Right lobe of liver (tissue), 6 donors: Measurements from ENCODE around the gene MCF2L2. TPM values are rescaled to one million over a fixed set of nuclear protein-coding genes. Genes with fewer than 3 reads are reported as not detected.

Experiments
- ATAC-seq, 4 donors: fragments of 200-7000 bp; cut with Tn5 transposase; one replicate each; pipeline ENCODE4 v1.9.1; 2020; ENCODE audit warnings: mild to moderate bottlenecking in 4 of 4, moderate library complexity in 4 of 4
- DNase-seq, 3 donors: peaks; one replicate each; pipeline ENCODE4 v3.0.0-alpha.2; 2020
- H3K27ac ChIP-seq, 3 donors: fragments of 200-600 bp; one replicate each; pipeline ENCODE4 v1.8.0; 2022
- H3K27me3 ChIP-seq, 2 donors: fragments of 200-600 bp; one replicate each; pipeline ENCODE4 v1.8.0; 2022
- H3K36me3 ChIP-seq, 4 donors: fragments of 200-600 bp; sonication (generic) in 1 of 4; one replicate each; pipeline versions ENCODE4 v1.5.1 to v1.8.0; 2017 to 2022; ENCODE audit warnings: control low read depth in 1 of 4
- H3K4me1 ChIP-seq, 4 donors: fragments of 200-600 bp; sonication (generic) in 1 of 4; one replicate each; pipeline versions ENCODE4 v1.5.1 to v1.8.0; 2017 to 2022; ENCODE audit warnings: control low read depth in 1 of 4
- H3K4me3 ChIP-seq, 3 donors: fragments of 200-600 bp; one replicate each; pipeline ENCODE4 v1.8.0; 2022
- H3K9me3 ChIP-seq, 4 donors: fragments of 200-600 bp; sonication (generic) in 1 of 4; one replicate each; pipeline versions ENCODE4 v1.5.1 to v1.8.0; 2017 to 2022; ENCODE audit warnings: control low read depth in 1 of 4
- POLR2A ChIP-seq: fragments of 450-650 bp; IDR thresholded peaks from one replicate; pipeline ENCODE4 v1.6.1; 2017; ENCODE audit warnings: antibody characterized with exemption, mild to moderate bottlenecking
- WGBS: methylation state at CpG from one replicate; pipeline ENCODE4 v1.1.6; 2018; ENCODE audit warnings: low coverage, low lambda C conversion rate; ENCODE audit not compliant: insufficient coverage; ENCODE audit errors: missing lambda C conversion rate; 5-methylcytosine and 5-hydroxymethylcytosine counted together
- intact Hi-C, 2 donors: fragments of 100-400 bp; cut with DNase I; formaldehyde crosslinking; loops; one replicate each; pipeline versions ENCODE4 v1.11.2 to v1.14.1; 2022
- total RNA-seq, 6 experiments: library from RNA; depleted of rRNA in 2 of 6; stranded (reverse); fragments of >200 nt in 2 of 6; fragmentation: NEBNext Ultra II Directional in 3 of 6; extraction: Animal tissue kit (Norgen Biotek cat#: 25700) in 3 of 6; gene quantifications; one replicate each; pipeline versions ENCODE4 v1.1.0 to v1.2.4, GENCODE V29; 2016 to 2023
- TF ChIP-seq, protein P1 (sequence below), 4 donors: fragments of 200-600 bp in 3 of 4; fragments of 450-650 bp in 1 of 4; IDR thresholded peaks; one replicate each; pipeline versions ENCODE4 v1.5.1 to v1.8.0; 2016 to 2022; ENCODE audit warnings: antibody characterized with exemption in 4 of 4, mild to moderate bottlenecking in 2 of 4
- donor health status: DM: no; HTN: yes; CAD: no.
- donor health status: DM: no; HTN: no; CAD: no.
- donor health status: DM: no; HTN: no; CAD: no.
- donor health status: DM: no; HTN: yes; CAD: no.
- donor health status: DM: no; HTN: yes; CAD: no.

The MCF2L2 gene
- total RNA-seq, 6 experiments from 2014 or later = 0.07 to 0.19 (median 0.17) TPM; not detected in 1

DNA sequence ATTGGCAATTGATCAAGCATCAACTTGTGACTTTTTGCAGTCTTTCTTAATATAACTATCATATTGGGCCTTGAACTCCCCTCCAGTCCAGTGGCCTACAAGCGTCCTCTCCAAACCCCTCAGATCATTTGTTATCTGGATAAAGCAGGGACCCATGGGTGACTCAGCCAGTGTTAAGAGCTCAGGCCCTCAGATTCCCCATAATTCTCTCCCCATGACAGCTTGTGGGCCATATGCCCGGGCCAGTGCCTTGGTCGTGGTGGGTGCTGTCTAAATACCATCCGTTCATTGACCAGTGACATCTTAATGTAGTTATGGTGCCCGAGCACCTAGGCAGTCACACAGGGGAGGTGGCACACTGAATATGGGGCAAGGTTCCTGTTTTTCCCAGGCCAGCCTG, 18.1 kb downstream of the MCF2L2 start:
- ATAC-seq = no peak
- 68% methylated on average over 5 of the region's 5 CpGs for WGBS
- no peaks in the 10 kb centered on the region for H3K36me3 ChIP-seq
- no peaks in the 10 kb centered on the region for H3K4me1 ChIP-seq
- H3K9me3 ChIP-seq = no peaks in the 10 kb centered on the region
- TF ChIP-seq POLR2A = no peak
- TF ChIP-seq, protein P1, sequence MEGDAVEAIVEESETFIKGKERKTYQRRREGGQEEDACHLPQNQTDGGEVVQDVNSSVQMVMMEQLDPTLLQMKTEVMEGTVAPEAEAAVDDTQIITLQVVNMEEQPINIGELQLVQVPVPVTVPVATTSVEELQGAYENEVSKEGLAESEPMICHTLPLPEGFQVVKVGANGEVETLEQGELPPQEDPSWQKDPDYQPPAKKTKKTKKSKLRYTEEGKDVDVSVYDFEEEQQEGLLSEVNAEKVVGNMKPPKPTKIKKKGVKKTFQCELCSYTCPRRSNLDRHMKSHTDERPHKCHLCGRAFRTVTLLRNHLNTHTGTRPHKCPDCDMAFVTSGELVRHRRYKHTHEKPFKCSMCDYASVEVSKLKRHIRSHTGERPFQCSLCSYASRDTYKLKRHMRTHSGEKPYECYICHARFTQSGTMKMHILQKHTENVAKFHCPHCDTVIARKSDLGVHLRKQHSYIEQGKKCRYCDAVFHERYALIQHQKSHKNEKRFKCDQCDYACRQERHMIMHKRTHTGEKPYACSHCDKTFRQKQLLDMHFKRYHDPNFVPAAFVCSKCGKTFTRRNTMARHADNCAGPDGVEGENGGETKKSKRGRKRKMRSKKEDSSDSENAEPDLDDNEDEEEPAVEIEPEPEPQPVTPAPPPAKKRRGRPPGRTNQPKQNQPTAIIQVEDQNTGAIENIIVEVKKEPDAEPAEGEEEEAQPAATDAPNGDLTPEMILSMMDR (IDR thresholded peaks at IDR 0.05) = no peak
- DNase-seq = no peak
- no peak overlapping the region for H3K4me3 ChIP-seq
- H3K27ac ChIP-seq = no peak overlapping the region
- H3K27me3 ChIP-seq = no peaks in the 10 kb centered on the region
- intact Hi-C loops = no loop called here

GRCh38 chr3:183409219-183409618, 19.2 kb downstream of the MCF2L2 start:
- WGBS = 56% methylated on average over 2 of the region's 2 CpGs
- H3K9me3 ChIP-seq = no peaks in the 10 kb centered on the region
- H3K4me1 ChIP-seq = no peaks in the 10 kb centered on the region
- ATAC-seq = no peak
- no peak overlapping the region for H3K27ac ChIP-seq
- H3K4me3 ChIP-seq = no peak overlapping the region
- intact Hi-C loops = no loop called here
- H3K36me3 ChIP-seq = no peaks in the 10 kb centered on the region
- no peaks in the 10 kb centered on the region for H3K27me3 ChIP-seq
- no peak for TF ChIP-seq POLR2A
- TF ChIP-seq, protein P1 (IDR thresholded peaks at IDR 0.05) = no peak
- DNase-seq = no peak

DNA sequence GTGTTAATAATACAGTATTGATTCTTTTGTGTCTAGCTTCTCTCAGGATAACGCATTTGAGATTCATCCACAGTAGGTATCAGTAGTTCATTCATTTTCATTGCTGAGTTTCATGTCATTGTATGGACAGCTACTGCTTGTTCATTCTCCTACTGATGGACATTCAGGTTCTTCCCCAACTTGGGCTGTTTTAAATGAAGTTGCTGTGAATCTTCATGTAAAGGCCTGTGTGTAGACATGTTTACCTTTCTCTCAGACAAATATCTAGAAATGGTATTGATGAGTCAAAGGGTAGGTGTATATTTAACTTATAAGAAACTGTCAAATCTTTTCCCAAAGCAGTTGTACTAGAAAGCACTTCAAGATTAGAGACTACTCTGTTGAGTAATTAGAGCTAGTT, 26.7 kb downstream of the MCF2L2 start:
- Histone ChIP-seq H3K27ac (no peak overlapping the region), H3K9me3 (no peaks in the 10 kb centered on the region), H3K4me1 (no peaks in the 10 kb centered on the region), H3K36me3 (no peaks in the 10 kb centered on the region), H3K27me3 (no peaks in the 10 kb centered on the region), H3K4me3 (no peak overlapping the region)
- 100% methylated on average over 1 of the region's 1 CpG for WGBS
- TF ChIP-seq POLR2A = no peak
- TF ChIP-seq, protein P1 (IDR thresholded peaks at IDR 0.05) = no peak
- ATAC-seq (no peak), DNase-seq (no peak)
- intact Hi-C loops = no loop called here

GRCh38 chr3:183400352-183400751, 28.1 kb downstream of the MCF2L2 start:
- H3K27ac ChIP-seq = no peak overlapping the region
- intact Hi-C loops = no loop called here
- no peak overlapping the region for H3K4me3 ChIP-seq
- H3K9me3 ChIP-seq = no peaks in the 10 kb centered on the region
- DNase-seq = no peak
- H3K36me3 ChIP-seq = no peaks in the 10 kb centered on the region
- no peaks in the 10 kb centered on the region for H3K27me3 ChIP-seq
- ATAC-seq = no peak
- no peaks in the 10 kb centered on the region for H3K4me1 ChIP-seq
- 43% methylated on average over 13 of the region's 13 CpGs for WGBS
- no peak for TF ChIP-seq POLR2A
- TF ChIP-seq, protein P1 (IDR thresholded peaks at IDR 0.05) = no peak
